Chondrocyte (in vitro differentiated cells): ENCODE results near the gene TNFSF4. TPM values are rescaled to one million over a fixed set of nuclear protein-coding genes. Genes with fewer than 3 reads are reported as not detected.

Experiments used
- DNase-seq: peaks from one replicate; pipeline ENCODE4 v3.0.0; 2021; ENCODE audit warnings: mixed read lengths, low spot score
- H3K27ac Mint-ChIP-seq: one replicate; pipeline ENCODE4 v1.8.0; 2021; ENCODE audit warnings: mild to moderate bottlenecking, moderate library complexity, mixed read lengths; ENCODE audit not compliant: unreplicated experiment
- H3K27me3 Mint-ChIP-seq: 2 replicates; pipeline ENCODE4 v1.8.0; 2021; ENCODE audit warnings: low read depth, mixed read lengths
- H3K36me3 Mint-ChIP-seq: 2 replicates; pipeline ENCODE4 v1.8.0; 2021; ENCODE audit warnings: low read depth, mixed read lengths
- H3K4me1 Mint-ChIP-seq: 2 replicates; pipeline ENCODE4 v1.8.0; 2021; ENCODE audit warnings: low read depth, mild to moderate bottlenecking, mixed read lengths
- H3K4me3 Mint-ChIP-seq: one replicate; pipeline ENCODE4 v1.8.0; 2021; ENCODE audit warnings: mild to moderate bottlenecking, moderate library complexity, mixed read lengths; ENCODE audit not compliant: unreplicated experiment
- H3K9me3 Mint-ChIP-seq: 2 replicates; pipeline ENCODE4 v1.8.0; 2021; ENCODE audit warnings: low read depth, mixed read lengths
- CTCF ChIP-seq: fragments of 200-600 bp; sonication (generic); IDR thresholded peaks from 2 replicates; pipeline ENCODE4 v1.5.0; 2021; ENCODE audit warnings: antibody characterized with exemption, mild to moderate bottlenecking, moderate library complexity
- total RNA-seq: library from RNA; stranded (reverse); gene quantifications from 3 replicates; pipeline ENCODE4 v1.2.1, GENCODE V29; 2021

Gene TNFSF4
- total RNA-seq, 1 donor from 2014 or later = 0.77 TPM

GRCh38 chr1:173222149-173223030 is 15.3 kb upstream of the TNFSF4 start:
- Mint-ChIP-seq H3K4me1 (no peaks in the 10 kb centered on the region), H3K4me3 (no peak overlapping the region), H3K36me3 (no peaks in the 10 kb centered on the region), H3K27ac (no peak overlapping the region), H3K27me3 (no peaks in the 10 kb centered on the region), H3K9me3 (no peaks in the 10 kb centered on the region)
- TF ChIP-seq CTCF = no peak
- DNase-seq = no peak

GRCh38 chr1:173220157-173220556 is 13.0 kb upstream of the TNFSF4 start:
- Mint-ChIP-seq H3K4me1 (no peaks in the 10 kb centered on the region), H3K27ac (no peak overlapping the region), H3K27me3 (no peaks in the 10 kb centered on the region), H3K4me3 (no peak overlapping the region), H3K36me3 (no peaks in the 10 kb centered on the region), H3K9me3 (no peaks in the 10 kb centered on the region)
- DNase-seq = no peak
- no peak for TF ChIP-seq CTCF

DNA sequence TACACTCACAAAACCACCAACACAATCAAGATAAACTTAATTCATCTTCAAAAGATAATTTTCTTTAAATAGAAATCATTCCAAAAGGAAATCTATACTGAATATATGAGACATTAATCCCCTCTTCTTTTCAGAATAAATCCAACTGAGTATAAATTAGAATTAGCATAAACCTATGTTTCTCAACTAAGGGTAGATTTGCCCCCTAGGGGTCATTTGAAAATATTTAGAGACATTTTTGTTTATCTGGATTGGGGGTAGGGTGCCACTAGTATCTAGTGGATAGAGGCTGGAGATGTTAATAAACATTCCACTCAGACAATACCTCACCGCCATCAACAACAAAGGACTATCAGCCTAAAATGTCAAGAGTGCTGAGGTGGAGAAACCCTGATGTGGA is 6.5 kb upstream of the TNFSF4 start:
- H3K27me3 Mint-ChIP-seq = no peaks in the 10 kb centered on the region
- DNase-seq = no peak
- no peaks in the 10 kb centered on the region for H3K36me3 Mint-ChIP-seq
- H3K27ac Mint-ChIP-seq = no peak overlapping the region
- no peaks in the 10 kb centered on the region for H3K9me3 Mint-ChIP-seq
- H3K4me1 Mint-ChIP-seq = no peaks in the 10 kb centered on the region
- peak; percentile 17 for TF ChIP-seq CTCF
- H3K4me3 Mint-ChIP-seq = no peak overlapping the region

GRCh38 chr1:173212952-173213491 is 5.9 kb upstream of the TNFSF4 start:
- no peaks in the 10 kb centered on the region for H3K27me3 Mint-ChIP-seq
- H3K4me3 Mint-ChIP-seq = no peak overlapping the region
- DNase-seq = no peak
- H3K9me3 Mint-ChIP-seq = no peaks in the 10 kb centered on the region
- H3K4me1 Mint-ChIP-seq = no peaks in the 10 kb centered on the region
- H3K27ac Mint-ChIP-seq = no peak overlapping the region
- TF ChIP-seq CTCF = no peak
- no peaks in the 10 kb centered on the region for H3K36me3 Mint-ChIP-seq

GRCh38 chr1:173210716-173211231 is 3.6 kb upstream of the TNFSF4 start:
- Mint-ChIP-seq H3K4me1 (peaks cover 10% of the 10 kb centered on the region), H3K36me3 (no peaks in the 10 kb centered on the region), H3K9me3 (no peaks in the 10 kb centered on the region), H3K27me3 (peaks cover 2% of the 10 kb centered on the region), H3K27ac (no peak overlapping the region), H3K4me3 (no peak overlapping the region)
- no peak for DNase-seq
- no peak for TF ChIP-seq CTCF
